ACC112 (cell line): ENCODE results near the gene FSTL4.

Source experiments
- H2AFZ ChIP-seq: fragments of 200-600 bp; sonication (generic); one replicate; pipeline ENCODE4 v1.6.0; 2017; ENCODE audit warnings: antibody characterized with exemption, low read length; ENCODE audit not compliant: unreplicated experiment
- H3K27ac ChIP-seq: fragments of 200-600 bp; sonication (generic); 2 replicates; pipeline ENCODE4 v1.5.1; 2014; ENCODE audit warnings: low read depth, mild to moderate bottlenecking, antibody characterized with exemption, low read length, moderate library complexity
- H3K27me3 ChIP-seq: fragments of 200-600 bp; sonication (generic); 2 replicates; pipeline ENCODE4 v1.6.1; 2014; ENCODE audit warnings: mild to moderate bottlenecking, antibody characterized with exemption, low read length, moderate library complexity, mixed read lengths; ENCODE audit not compliant: insufficient read depth
- H3K36me3 ChIP-seq: fragments of 200-600 bp; sonication (generic); 2 replicates; pipeline ENCODE4 v1.6.1; 2016; ENCODE audit warnings: mild to moderate bottlenecking, antibody characterized with exemption, low read length, moderate library complexity, mixed read lengths; ENCODE audit not compliant: insufficient read depth
- H3K4me1 ChIP-seq: fragments of 200-600 bp; sonication (generic); one replicate; pipeline ENCODE4 v1.6.1; 2016; ENCODE audit warnings: low read length, mixed read lengths; ENCODE audit not compliant: insufficient read depth, unreplicated experiment, control insufficient read depth
- H3K4me3 ChIP-seq: fragments of 200-600 bp; sonication (generic); 2 replicates; pipeline ENCODE4 v1.5.1; 2014; ENCODE audit warnings: mild to moderate bottlenecking, low read depth, low read length
- H3K79me2 ChIP-seq: fragments of 200-600 bp; sonication (generic); one replicate; pipeline ENCODE4 v1.6.0; 2016; ENCODE audit warnings: low read length; ENCODE audit not compliant: control insufficient read depth, unreplicated experiment, insufficient read depth

FSTL4 gene

GRCh38 chr5:133232435-133232834, 379.9 kb downstream of the FSTL4 start:
- no peaks in the 10 kb centered on the region for H3K4me1 ChIP-seq
- H3K27me3 ChIP-seq = 0 out of 2 replicates have a peak, but pooled peaks cover 8% of the 10 kb centered on the region

GRCh38 chr5:133232011-133232410, 380.3 kb downstream of the FSTL4 start:
- H3K4me1 ChIP-seq = no peaks in the 10 kb centered on the region
- H3K27me3 ChIP-seq = 0 out of 2 replicates have a peak, but pooled peaks cover 4% of the 10 kb centered on the region
- H2AFZ ChIP-seq = no peak overlapping the region
- H3K27ac ChIP-seq = no peak overlapping the region
- no peaks in the 10 kb centered on the region for H3K36me3 ChIP-seq
- H3K4me3 ChIP-seq = no peak overlapping the region
- no peaks in the 10 kb centered on the region for H3K79me2 ChIP-seq

More at GRCh38 chr5:133232435-133232834, 379.9 kb downstream of the FSTL4 start:
- H3K79me2 ChIP-seq = no peaks in the 10 kb centered on the region
- H3K4me3 ChIP-seq = no peak overlapping the region
- no peak overlapping the region for H3K27ac ChIP-seq
- H2AFZ ChIP-seq = no peak overlapping the region
- H3K36me3 ChIP-seq = no peaks in the 10 kb centered on the region

GRCh38 chr5:133230823-133231578, 381.3 kb downstream of the FSTL4 start:
- no peaks in the 10 kb centered on the region for H3K79me2 ChIP-seq
- no peak overlapping the region for H2AFZ ChIP-seq
- no peak overlapping the region for H3K4me3 ChIP-seq
- no peaks in the 10 kb centered on the region for H3K27me3 ChIP-seq
- H3K27ac ChIP-seq = no peak overlapping the region
- no peaks in the 10 kb centered on the region for H3K36me3 ChIP-seq
- H3K4me1 ChIP-seq = no peaks in the 10 kb centered on the region

- Histone ChIP-seq H3K36me3 (no peaks in the 10 kb centered on the region), H3K27ac (no peak overlapping the region), H3K4me3 (no peak overlapping the region), H3K27me3 (no peaks in the 10 kb centered on the region), H3K79me2 (no peaks in the 10 kb centered on the region), H3K4me1 (no peaks in the 10 kb centered on the region), H2AFZ (no peak overlapping the region)
Measured at GRCh38 chr5:133229931-133230664, 382.2 kb downstream of the FSTL4 start.

GRCh38 chr5:133228316-133228715, 384.0 kb downstream of the FSTL4 start:
- Histone ChIP-seq H3K36me3 (no peaks in the 10 kb centered on the region), H3K79me2 (no peaks in the 10 kb centered on the region), H2AFZ (no peak overlapping the region), H3K4me3 (no peak overlapping the region), H3K27ac (no peak overlapping the region), H3K4me1 (no peaks in the 10 kb centered on the region), H3K27me3 (no peaks in the 10 kb centered on the region)

- Histone ChIP-seq H3K36me3 (no peaks in the 10 kb centered on the region), H3K27ac (no peak overlapping the region), H3K27me3 (no peaks in the 10 kb centered on the region; the same call in 1 of the 2 replicates), H3K79me2 (no peaks in the 10 kb centered on the region), H3K4me1 (no peaks in the 10 kb centered on the region), H3K4me3 (no peak overlapping the region), H2AFZ (no peak overlapping the region)
Measured at GRCh38 chr5:133227897-133228296, 384.4 kb downstream of the FSTL4 start.

- H3K36me3 ChIP-seq = no peaks in the 10 kb centered on the region
- H3K27me3 ChIP-seq = no peaks in the 10 kb centered on the region; the same call in 1 of the 2 replicates
- no peaks in the 10 kb centered on the region for H3K79me2 ChIP-seq
- no peak overlapping the region for H3K4me3 ChIP-seq
- no peak overlapping the region for H2AFZ ChIP-seq
- H3K27ac ChIP-seq = no peak overlapping the region
- no peaks in the 10 kb centered on the region for H3K4me1 ChIP-seq
Measured at GRCh38 chr5:133227082-133227481, 385.3 kb downstream of the FSTL4 start.

GRCh38 chr5:133226186-133226585, 386.2 kb downstream of the FSTL4 start:
- Histone ChIP-seq H3K4me1 (peaks cover 2% of the 10 kb centered on the region), H3K27ac (no peak overlapping the region), H3K79me2 (no peaks in the 10 kb centered on the region), H2AFZ (no peak overlapping the region), H3K27me3 (no peaks in the 10 kb centered on the region; the same call in 1 of the 2 replicates), H3K36me3 (no peaks in the 10 kb centered on the region), H3K4me3 (no peak overlapping the region)

- no peaks in the 10 kb centered on the region for H3K36me3 ChIP-seq
- H3K4me1 ChIP-seq = peaks cover 7% of the 10 kb centered on the region
- no peaks in the 10 kb centered on the region; the same call in 1 of the 2 replicates for H3K27me3 ChIP-seq
- no peak overlapping the region for H2AFZ ChIP-seq
- H3K27ac ChIP-seq = no peak overlapping the region
- H3K4me3 ChIP-seq = no peak overlapping the region
- H3K79me2 ChIP-seq = no peaks in the 10 kb centered on the region
Measured at GRCh38 chr5:133225671-133226152, 386.6 kb downstream of the FSTL4 start.

GRCh38 chr5:133222979-133223378, 389.4 kb downstream of the FSTL4 start:
- H3K36me3 ChIP-seq = no peaks in the 10 kb centered on the region
- no peak overlapping the region for H3K27ac ChIP-seq
- no peaks in the 10 kb centered on the region for H3K79me2 ChIP-seq
- H3K4me3 ChIP-seq = no peak overlapping the region
- no peak overlapping the region for H2AFZ ChIP-seq
- H3K4me1 ChIP-seq = peaks cover 8% of the 10 kb centered on the region
- H3K27me3 ChIP-seq = no peaks in the 10 kb centered on the region; the same call in 1 of the 2 replicates
